ENCODE results near the gene MYO9A. TPM values are rescaled to one million over a fixed set of nuclear protein-coding genes. Genes with fewer than 3 reads are reported as not detected.

MYO9A gene
- total RNA-seq, 1 donor from 2014 or later, result 79.5 TPM

DNA sequence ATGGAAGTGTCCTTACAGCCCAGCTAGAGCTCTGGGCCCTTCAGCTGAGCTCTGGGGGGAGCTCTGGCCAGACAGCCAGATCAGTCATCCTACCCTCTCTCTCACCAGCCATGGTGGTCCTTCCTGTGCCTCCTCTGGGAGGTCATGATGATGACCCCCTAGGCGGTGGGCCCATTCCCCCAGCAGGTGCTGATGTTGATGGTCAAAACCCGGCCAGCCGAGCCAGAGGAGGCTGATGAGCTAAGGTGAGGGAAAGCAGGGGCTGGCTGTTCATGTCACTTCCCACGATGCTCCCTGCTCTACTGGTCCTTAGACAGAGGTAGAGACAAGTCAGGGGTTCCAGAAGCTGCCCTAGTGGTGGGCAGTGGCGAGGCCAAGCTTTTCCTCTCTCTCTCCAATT lies 44.6 kb upstream of the MYO9A start:
- peaks cover 4% of the 10 kb centered on the region for H3K4me1 Mint-ChIP-seq
- no peak overlapping the region for H3K4me3 Mint-ChIP-seq
- no peak overlapping the region for H3K27ac Mint-ChIP-seq
- DNase-seq (ENCODE audit: low spot score in 2 of 2, unreplicated experiment in 2 of 2), result no peak
- H3K9me3 Mint-ChIP-seq, result no peaks in the 10 kb centered on the region
- no peaks in the 10 kb centered on the region for H3K36me3 Mint-ChIP-seq
- H3K27me3 Mint-ChIP-seq (ENCODE audit: low read depth), result no peaks in the 10 kb centered on the region
- TF ChIP-seq, protein P1, sequence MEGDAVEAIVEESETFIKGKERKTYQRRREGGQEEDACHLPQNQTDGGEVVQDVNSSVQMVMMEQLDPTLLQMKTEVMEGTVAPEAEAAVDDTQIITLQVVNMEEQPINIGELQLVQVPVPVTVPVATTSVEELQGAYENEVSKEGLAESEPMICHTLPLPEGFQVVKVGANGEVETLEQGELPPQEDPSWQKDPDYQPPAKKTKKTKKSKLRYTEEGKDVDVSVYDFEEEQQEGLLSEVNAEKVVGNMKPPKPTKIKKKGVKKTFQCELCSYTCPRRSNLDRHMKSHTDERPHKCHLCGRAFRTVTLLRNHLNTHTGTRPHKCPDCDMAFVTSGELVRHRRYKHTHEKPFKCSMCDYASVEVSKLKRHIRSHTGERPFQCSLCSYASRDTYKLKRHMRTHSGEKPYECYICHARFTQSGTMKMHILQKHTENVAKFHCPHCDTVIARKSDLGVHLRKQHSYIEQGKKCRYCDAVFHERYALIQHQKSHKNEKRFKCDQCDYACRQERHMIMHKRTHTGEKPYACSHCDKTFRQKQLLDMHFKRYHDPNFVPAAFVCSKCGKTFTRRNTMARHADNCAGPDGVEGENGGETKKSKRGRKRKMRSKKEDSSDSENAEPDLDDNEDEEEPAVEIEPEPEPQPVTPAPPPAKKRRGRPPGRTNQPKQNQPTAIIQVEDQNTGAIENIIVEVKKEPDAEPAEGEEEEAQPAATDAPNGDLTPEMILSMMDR (IDR thresholded peaks at IDR 0.05; ENCODE audit: unreplicated experiment), result no peak

DNA sequence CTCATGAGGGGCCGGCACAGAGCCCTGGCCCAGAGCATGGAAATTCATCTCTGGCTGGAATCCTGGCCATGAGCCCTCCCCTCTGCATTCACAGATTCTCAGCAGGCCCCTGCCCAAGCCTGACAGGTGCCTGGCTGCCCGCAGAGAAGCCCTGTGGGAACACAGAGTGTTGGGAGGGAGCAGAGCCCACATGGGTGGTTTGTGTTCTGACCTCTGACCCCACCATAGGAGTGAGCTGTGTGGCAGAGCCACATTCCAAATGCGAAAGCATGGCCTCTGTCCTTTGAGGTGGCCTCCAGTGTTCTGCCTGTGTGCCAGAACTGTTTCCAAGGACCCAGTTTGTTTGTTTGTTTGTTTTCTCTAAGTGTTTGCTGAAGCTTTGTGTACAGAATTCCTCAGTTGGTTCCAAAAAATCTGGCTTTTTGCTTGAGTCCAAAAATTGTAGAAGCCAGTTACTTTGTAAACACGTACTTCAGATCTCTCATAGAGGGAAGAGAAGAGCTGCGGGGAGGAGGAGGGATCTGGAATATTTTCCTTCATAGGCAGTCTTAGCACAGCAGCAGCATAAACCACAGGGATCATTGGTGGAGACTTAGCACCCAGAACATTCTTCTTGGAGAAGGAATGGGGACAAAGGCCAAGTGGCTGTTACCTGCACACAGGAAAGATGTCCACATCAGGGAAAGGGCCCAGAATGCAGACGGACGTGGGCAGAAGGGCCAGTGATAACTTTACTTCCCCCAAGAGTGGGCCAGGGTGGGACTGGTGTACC lies 43.6 kb upstream of the MYO9A start:
- TF ChIP-seq, protein P1 (IDR thresholded peaks at IDR 0.05; ENCODE audit: unreplicated experiment), result no peak
- H3K27ac Mint-ChIP-seq, result no peak overlapping the region
- no peaks in the 10 kb centered on the region for H3K9me3 Mint-ChIP-seq
- H3K27me3 Mint-ChIP-seq (ENCODE audit: low read depth), result no peaks in the 10 kb centered on the region
- no peaks in the 10 kb centered on the region for H3K4me1 Mint-ChIP-seq
- H3K36me3 Mint-ChIP-seq, result no peaks in the 10 kb centered on the region
- no peak overlapping the region for H3K4me3 Mint-ChIP-seq
- DNase-seq (ENCODE audit: low spot score in 2 of 2, unreplicated experiment in 2 of 2), result no peak

DNA sequence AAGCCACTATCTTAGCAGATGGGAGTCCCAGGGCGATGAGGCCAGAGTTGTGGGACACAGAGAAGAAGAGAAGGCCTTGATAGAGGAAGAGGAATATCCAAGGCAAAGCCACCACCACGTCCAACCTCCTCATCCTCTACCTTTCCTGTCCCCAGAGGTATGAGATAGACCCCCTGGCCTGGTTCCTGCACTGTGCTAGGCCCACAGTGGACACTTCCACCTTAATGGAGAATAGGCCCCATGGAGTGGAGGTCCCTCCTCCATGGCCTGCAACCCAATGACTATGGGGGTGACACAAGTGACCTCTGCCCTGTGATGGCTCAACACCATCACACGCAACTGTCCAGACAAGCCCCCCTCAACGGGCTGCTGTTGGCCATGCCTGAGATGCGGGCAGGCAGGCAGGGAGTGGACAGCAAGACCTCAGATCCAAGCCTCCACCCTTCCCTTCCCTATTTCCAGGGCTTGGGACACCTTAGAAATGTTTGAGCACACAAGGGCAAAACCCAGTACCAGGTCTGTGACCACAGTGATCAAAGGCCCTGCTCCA lies 42.8 kb upstream of the MYO9A start:
- Mint-ChIP-seq H3K27ac (no peak overlapping the region), H3K4me3 (no peak overlapping the region), H3K27me3 (ENCODE audit: low read depth) (no peaks in the 10 kb centered on the region), H3K36me3 (no peaks in the 10 kb centered on the region), H3K4me1 (peaks cover 4% of the 10 kb centered on the region), H3K9me3 (no peaks in the 10 kb centered on the region)
- TF ChIP-seq, protein P1 (IDR thresholded peaks at IDR 0.05; ENCODE audit: unreplicated experiment), result no peak
- no peak for DNase-seq (ENCODE audit: low spot score in 2 of 2, unreplicated experiment in 2 of 2)

DNA sequence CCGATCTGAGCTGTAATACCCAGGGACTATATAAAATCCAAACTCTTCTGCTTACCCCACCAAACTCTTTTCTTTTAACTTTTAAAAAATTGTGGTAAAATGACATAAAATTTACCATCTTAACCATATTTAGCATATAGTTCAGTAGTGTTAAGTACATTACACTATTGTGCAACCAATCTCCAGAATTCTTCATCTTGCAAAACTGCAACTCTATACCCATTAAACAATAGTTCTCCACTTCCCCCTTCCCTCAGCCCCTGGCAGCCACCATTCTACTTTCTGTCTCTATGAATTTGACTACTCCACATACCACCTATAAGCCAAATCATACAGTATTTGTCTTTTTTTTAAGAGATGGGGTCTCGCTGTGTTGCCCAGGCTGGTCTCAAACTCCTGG lies 39.0 kb upstream of the MYO9A start:
- Mint-ChIP-seq H3K4me3 (no peak overlapping the region), H3K4me1 (peaks cover 18% of the 10 kb centered on the region), H3K27me3 (ENCODE audit: low read depth) (no peaks in the 10 kb centered on the region), H3K9me3 (no peaks in the 10 kb centered on the region), H3K27ac (no peak overlapping the region), H3K36me3 (no peaks in the 10 kb centered on the region)
- DNase-seq (ENCODE audit: low spot score in 2 of 2, unreplicated experiment in 2 of 2), result no peak
- TF ChIP-seq, protein P1 (IDR thresholded peaks at IDR 0.05; ENCODE audit: unreplicated experiment), result no peak

DNA sequence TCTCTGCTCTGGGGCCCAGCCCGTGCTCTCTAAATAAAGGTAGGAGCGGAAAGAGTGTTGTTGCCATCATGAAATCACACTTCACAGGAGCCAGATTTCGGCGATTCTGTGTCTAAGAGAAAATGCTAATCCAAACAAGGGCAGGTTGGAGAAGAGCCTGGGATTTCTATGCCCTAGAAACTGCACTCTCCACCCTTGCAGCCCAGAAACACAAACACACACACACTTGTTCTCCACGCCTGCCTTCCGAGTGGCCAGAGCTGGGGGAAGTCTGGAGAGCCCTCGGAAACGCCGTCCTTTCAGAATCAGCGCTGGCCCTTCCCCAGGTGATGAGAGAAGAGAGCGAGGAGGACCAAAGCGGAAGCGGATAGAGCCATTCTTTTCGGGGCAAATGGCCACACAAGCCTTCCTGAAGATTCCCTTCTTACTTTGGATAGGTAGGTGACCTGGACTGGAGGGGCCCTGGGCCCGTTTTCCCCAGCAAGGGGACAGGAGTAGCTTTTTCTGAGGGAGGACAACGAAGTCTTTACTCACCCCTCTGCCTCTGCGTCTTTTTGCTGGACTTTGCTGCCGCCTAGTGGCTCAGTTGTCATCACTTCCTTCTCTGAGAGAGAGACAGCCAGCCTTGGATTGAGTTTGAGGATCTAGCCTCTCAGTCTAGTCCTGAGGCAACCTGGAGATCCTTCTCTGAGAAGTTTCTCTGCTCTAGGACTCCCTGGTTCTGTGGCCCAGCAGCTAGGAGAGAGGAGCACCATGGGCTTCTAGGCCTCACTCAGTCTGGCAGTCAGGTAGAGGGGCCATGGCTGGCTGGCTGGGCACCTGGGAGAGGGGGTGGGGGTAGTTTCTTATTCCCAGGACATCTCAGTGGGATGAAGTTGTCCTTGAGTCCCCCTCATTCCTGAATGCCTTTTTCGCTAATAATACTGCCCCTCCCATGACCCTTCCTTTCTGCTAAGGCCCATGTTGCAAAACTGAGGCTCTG lies 38.0 kb upstream of the MYO9A start:
- no peaks in the 10 kb centered on the region for H3K9me3 Mint-ChIP-seq
- H3K4me1 Mint-ChIP-seq, result peaks cover 18% of the 10 kb centered on the region
- TF ChIP-seq, protein P1 (IDR thresholded peaks at IDR 0.05; ENCODE audit: unreplicated experiment), result peak; percentile 84
- H3K36me3 Mint-ChIP-seq, result no peaks in the 10 kb centered on the region
- peak; percentile 74 to 89 for DNase-seq (ENCODE audit: low spot score in 2 of 2, unreplicated experiment in 2 of 2)
- H3K27me3 Mint-ChIP-seq (ENCODE audit: low read depth), result no peaks in the 10 kb centered on the region
- H3K27ac Mint-ChIP-seq, result peak overlapping the region; percentile 71
- peak overlapping the region; percentile 39 for H3K4me3 Mint-ChIP-seq

Measured in mesothelial cell of epicardium (in vitro differentiated cells).